H1 (cell line): ENCODE data around the gene MARK4. TPM values are rescaled to one million over a fixed set of nuclear protein-coding genes. Genes with fewer than 3 reads are reported as not detected.

Source experiments
- CTCF ChIA-PET: fragments of 300-600 bp; sonication (Branson Sonifier 250); formaldehyde crosslinking; loops from one replicate; lab custom pipeline; 2021; ENCODE audit not compliant: partially characterized antibody; lab: Charles Lee
- POLR2A ChIA-PET: fragments of 300-600 bp; sonication (Branson Sonifier 250); formaldehyde crosslinking; loops from one replicate; lab custom pipeline; 2021; ENCODE audit warnings: inconsistent platforms; ENCODE audit not compliant: partially characterized antibody; lab: Charles Lee
- DNase-seq, 2 experiments: peaks; one replicate each; pipeline versions ENCODE4 v3.0.0 to v3.0.0-alpha.2; 2010 to 2022; ENCODE audit warnings: low spot score in 2 of 2, low read depth in 1 of 2, mixed read lengths in 1 of 2
- FAIRE-seq: peaks from 2 replicates; lab custom pipeline; 2011; peaks lifted over from hg19 to GRCh38; lab: Jason Lieb, UNC
- H2AFZ ChIP-seq: 2 replicates; pipeline ENCODE4 v1.8.1; 2012; ENCODE audit warnings: low read length, inconsistent platforms
- H2AK5ac ChIP-seq: 2 replicates; pipeline ENCODE4 v1.6.1; 2013; ENCODE audit warnings: low read depth, low read length
- H2BK120ac ChIP-seq: replicated peaks from 2 replicates; pipeline ENCODE3; 2013; ENCODE audit warnings: low read depth, low read length, inconsistent platforms
- H2BK12ac ChIP-seq: 2 replicates; pipeline ENCODE4 v1.6.1; 2013; ENCODE audit warnings: low read depth, low read length
- H2BK15ac ChIP-seq: 2 replicates; pipeline ENCODE4 v1.6.1; 2013; ENCODE audit warnings: low read length
- H2BK20ac ChIP-seq: 2 replicates; pipeline ENCODE4 v1.6.1; 2013; ENCODE audit warnings: low read length
- H2BK5ac ChIP-seq: 2 replicates; pipeline ENCODE4 v1.6.1; 2013; ENCODE audit warnings: low read depth, low read length
- H3K14ac ChIP-seq: 2 replicates; pipeline ENCODE4 v1.6.1; 2013; ENCODE audit warnings: inconsistent platforms; ENCODE audit not compliant: insufficient read length
- H3K18ac ChIP-seq: 2 replicates; pipeline ENCODE4 v1.6.1; 2013; ENCODE audit warnings: low read length; ENCODE audit errors: extremely low read depth
- H3K23ac ChIP-seq: 2 replicates; pipeline ENCODE4 v1.6.1; 2013; ENCODE audit warnings: inconsistent platforms; ENCODE audit not compliant: insufficient read length
- H3K23me2 ChIP-seq: 2 replicates; pipeline ENCODE4 v1.6.1; 2013; ENCODE audit warnings: low read depth, low read length
- H3K27ac ChIP-seq: 2 replicates; pipeline ENCODE4 v1.6.1; 2011; ENCODE audit warnings: low read depth, low read length, inconsistent platforms
- H3K27me3 ChIP-seq, 4 experiments: replicated peaks in 1 of 4; 1 replicate in 1 of 4; 2 replicates in 3 of 4; pipeline versions ENCODE4 v1.6.1 to v1.8.1; 2011 to 2013; ENCODE audit warnings: low read length in 3 of 4, mild to moderate bottlenecking in 3 of 4, inconsistent platforms in 2 of 4, mixed read lengths in 2 of 4, moderate library complexity in 1 of 4; ENCODE audit not compliant: control insufficient read depth in 3 of 4, insufficient read depth in 3 of 4; ENCODE audit errors: extremely low read depth in 1 of 4
- H3K36me3 ChIP-seq, 4 experiments: 2 replicates each; pipeline versions ENCODE4 v1.6.1 to v1.8.1; 2011 to 2013; ENCODE audit warnings: mild to moderate bottlenecking in 4 of 4, low read length in 3 of 4, moderate library complexity in 2 of 4, control low read depth in 1 of 4, inconsistent platforms in 1 of 4; ENCODE audit not compliant: insufficient read depth in 4 of 4, control insufficient read depth in 2 of 4
- H3K4ac ChIP-seq: replicated peaks from 2 replicates; pipeline ENCODE3; 2013; ENCODE audit warnings: low read length, low read depth, mixed read lengths, inconsistent platforms; ENCODE audit not compliant: insufficient read length
- H3K4me1 ChIP-seq, 4 experiments: replicated peaks in 1 of 4; 1 replicate in 1 of 4; 2 replicates in 3 of 4; pipeline versions ENCODE4 v1.6.1 to v1.8.1; 2011 to 2013; ENCODE audit warnings: low read length in 3 of 4, inconsistent platforms in 2 of 4, mixed read lengths in 1 of 4; ENCODE audit not compliant: insufficient read depth in 4 of 4, control insufficient read depth in 3 of 4
- H3K4me2 ChIP-seq, 2 experiments: 2 replicates each; pipeline versions ENCODE4 v1.6.1 to v1.8.1; 2011 to 2013; ENCODE audit warnings: low read depth in 2 of 2, low read length in 2 of 2, control low read depth in 1 of 2, inconsistent platforms in 1 of 2, mild to moderate bottlenecking in 1 of 2; ENCODE audit not compliant: insufficient read depth in 1 of 2
- H3K4me3 ChIP-seq, 4 experiments: fragments of 200-600, 300-600 bp in 1 of 4; sonication (generic), shearing (Covaris generic), sonication (Bioruptor Twin) in 1 of 4; 2 replicates each; pipeline versions ENCODE4 v1.5.1 to v1.8.1; 2011 to 2016; ENCODE audit warnings: low read length in 4 of 4, low read depth in 3 of 4, control low read depth in 2 of 4, inconsistent platforms in 2 of 4, mild to moderate bottlenecking in 2 of 4, mixed read lengths in 1 of 4, moderate library complexity in 1 of 4; ENCODE audit not compliant: insufficient read depth in 2 of 4; ENCODE audit errors: extremely low read depth in 1 of 4
- H3K56ac ChIP-seq: replicated peaks from 2 replicates; pipeline ENCODE3; 2013; ENCODE audit warnings: low read depth, mild to moderate bottlenecking, mixed read lengths, low read length, inconsistent platforms; ENCODE audit not compliant: insufficient read length
- H3K79me1 ChIP-seq: 2 replicates; pipeline ENCODE4 v1.6.1; 2013; ENCODE audit warnings: low read depth, low read length, control low read depth
- H3K79me2 ChIP-seq, 2 experiments: 2 replicates each; pipeline versions ENCODE4 v1.6.1 to v1.8.1; 2012 to 2013; ENCODE audit warnings: low read length in 2 of 2, mild to moderate bottlenecking in 2 of 2, inconsistent platforms in 1 of 2; ENCODE audit not compliant: insufficient read depth in 2 of 2, control insufficient read depth in 1 of 2
- H3K9ac ChIP-seq, 4 experiments: replicated peaks in 1 of 4; 1 replicate in 1 of 4; 2 replicates in 3 of 4; pipeline versions ENCODE4 v1.6.1 to v1.8.1; 2011 to 2013; ENCODE audit warnings: low read depth in 3 of 4, low read length in 3 of 4, control low read depth in 2 of 4, mild to moderate bottlenecking in 2 of 4, moderate library complexity in 2 of 4, inconsistent platforms in 1 of 4; ENCODE audit errors: extremely low read depth in 1 of 4
- H3K9me3 ChIP-seq, 2 experiments: 2 replicates each; pipeline versions ENCODE4 v1.6.1 to v1.8.1; 2012 to 2013; ENCODE audit warnings: mild to moderate bottlenecking in 2 of 2, moderate library complexity in 2 of 2, control low read depth in 1 of 2, inconsistent platforms in 1 of 2, low read depth in 1 of 2, low read length in 1 of 2, mixed read lengths in 1 of 2; ENCODE audit not compliant: insufficient read depth in 2 of 2
- H4K20me1 ChIP-seq, 2 experiments: replicated peaks in 1 of 2; 2 replicates each; pipeline versions ENCODE3 to v1.8.1; 2011 to 2013; ENCODE audit warnings: inconsistent platforms in 2 of 2, low read length in 2 of 2, mild to moderate bottlenecking in 1 of 2; ENCODE audit not compliant: insufficient read depth in 2 of 2, control insufficient read depth in 1 of 2
- H4K5ac ChIP-seq: 2 replicates; pipeline ENCODE4 v1.6.1; 2013; ENCODE audit warnings: low read length, low read depth, mixed read lengths, inconsistent platforms; ENCODE audit not compliant: insufficient read length
- H4K8ac ChIP-seq: 2 replicates; pipeline ENCODE4 v1.8.0; 2013; ENCODE audit warnings: mild to moderate bottlenecking, moderate library complexity, low read length, inconsistent platforms; ENCODE audit not compliant: insufficient read depth; ENCODE audit errors: extremely low read depth
- H4K91ac ChIP-seq: replicated peaks from 2 replicates; pipeline ENCODE3; 2013; ENCODE audit warnings: low read length, mixed read lengths, inconsistent platforms; ENCODE audit not compliant: insufficient read length
- CHD1 ChIP-seq: IDR thresholded peaks from 2 replicates; pipeline ENCODE4 v1.6.1; 2012; ENCODE audit warnings: low read depth, low read length, improper control_type of control experiment
- CTCF ChIP-seq, 3 experiments: IDR thresholded peaks; 1 replicate in 2 of 3; 2 replicates in 1 of 3; pipeline versions ENCODE4 v1.5.1 to v1.6.1; 2011; ENCODE audit warnings: low read length in 3 of 3, mild to moderate bottlenecking in 3 of 3, inconsistent platforms in 2 of 3, low read depth in 1 of 3, moderate library complexity in 1 of 3; ENCODE audit not compliant: insufficient read depth in 1 of 3; ENCODE audit errors: control extremely low read depth in 1 of 3
- EP300 ChIP-seq, 2 experiments: IDR thresholded peaks; 1 replicate in 1 of 2; 2 replicates in 1 of 2; pipeline ENCODE4 v1.6.1; 2011 to 2012; ENCODE audit warnings: low read depth in 2 of 2, low read length in 2 of 2, mild to moderate bottlenecking in 2 of 2, borderline replicate concordance in 1 of 2, inconsistent platforms in 1 of 2, moderate library complexity in 1 of 2
- KDM1A ChIP-seq: fragments of 200-600, 300-600 bp; sonication (generic); IDR thresholded peaks from 2 replicates; pipeline ENCODE4 v1.7.1; 2016; ENCODE audit warnings: mild to moderate bottlenecking, low read length, borderline replicate concordance
- MAFK ChIP-seq: IDR thresholded peaks from 2 replicates; pipeline ENCODE4 v1.6.1; 2012; ENCODE audit warnings: low read depth, mild to moderate bottlenecking, improper control_type of control experiment, low read length
- POLR2AphosphoS5 ChIP-seq: IDR thresholded peaks from 2 replicates; pipeline ENCODE4 v1.6.1; 2011; ENCODE audit warnings: low read depth, low read length
- SP4 ChIP-seq: IDR thresholded peaks from 2 replicates; pipeline ENCODE4 v1.6.1; 2012; ENCODE audit warnings: low read length, inconsistent platforms
- TAF7 ChIP-seq: optimal IDR thresholded peaks from 2 replicates; pipeline ENCODE3; 2011; ENCODE audit warnings: low read depth, mild to moderate bottlenecking, inconsistent platforms, low read length, moderate library complexity, borderline replicate concordance
- WGBS, 2 experiments: shearing (Covaris generic) in 1 of 2; methylation state at CpG; one replicate each; pipeline versions ENCODE4 v1.1.6 to v1.1.7; 2013 to 2015; ENCODE audit warnings: low lambda C conversion rate in 2 of 2, mixed read lengths in 2 of 2, inconsistent platforms in 1 of 2, low coverage in 1 of 2, missing lambda C conversion rate in 1 of 2; ENCODE audit not compliant: insufficient replicate concordance in 2 of 2, insufficient coverage in 1 of 2, insufficient read length in 1 of 2; ENCODE audit errors: extremely low coverage in 1 of 2, missing lambda C conversion rate in 1 of 2; 5-methylcytosine and 5-hydroxymethylcytosine counted together
- polyA plus RNA-seq, 7 experiments: library from polyadenylated mRNA; depleted of rRNA in 3 of 7; stranded (reverse) in 5 of 7; unstranded in 2 of 7; fragments of >200 nt in 5 of 7; fragments of 200-250 nt in 2 of 7; gene quantifications; 1 replicate in 5 of 7; 2 replicates in 1 of 7; 4 replicates in 1 of 7; pipeline versions ENCODE4 v1.2.1 to v1.2.3, GENCODE V29; 2011 to 2013; ENCODE audit warnings: missing spikeins in 2 of 7, mixed read lengths in 2 of 7
- total RNA-seq: library from RNA; stranded (reverse); fragmentation: NEBNext Ultra II Directional; extraction: Animal tissue kit (Norgen Biotek cat#: 25700); gene quantifications from 2 replicates; pipeline ENCODE4 v1.2.1, GENCODE V29; 2021

Gene MARK4
- total and polyA plus RNA-seq, 2 of the 8 experiments (the other 6 are each of a cell fraction or from before 2014, with no cell fraction given), result 12.3 to 49.8 TPM

DNA sequence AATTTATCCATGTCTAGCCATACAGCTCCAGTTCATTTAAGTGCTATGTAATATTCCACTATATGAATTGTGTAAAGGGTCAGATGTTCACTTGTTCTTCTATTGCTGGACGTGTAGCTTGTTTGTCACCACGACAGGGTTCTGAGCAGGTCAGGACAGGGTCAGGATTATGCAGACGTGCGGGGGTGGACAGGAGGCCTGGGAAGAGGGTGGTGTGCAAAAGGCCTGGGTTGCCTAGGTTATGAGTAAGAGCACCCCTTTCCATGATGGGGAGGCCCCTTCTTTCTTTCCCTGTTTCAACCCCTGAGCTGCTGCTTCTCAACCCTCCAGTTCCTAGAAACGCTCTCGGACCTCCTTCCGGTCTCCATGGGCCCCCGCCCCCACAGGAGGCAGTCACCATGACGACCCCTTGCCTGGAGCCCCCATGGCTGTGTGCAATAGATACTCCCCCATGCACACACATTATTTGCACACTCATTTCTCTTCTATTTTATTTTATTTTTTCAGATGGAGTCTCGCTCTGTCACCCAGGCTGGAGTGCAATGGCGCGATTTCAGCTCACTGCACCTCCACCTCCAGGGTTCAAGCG, 7.8 kb upstream of the MARK4 start:
- H3K4me2 ChIP-seq, result no peak overlapping the region
- H3K9ac ChIP-seq, result no peak overlapping the region
- H2BK15ac ChIP-seq, result no peak overlapping the region
- H3K23ac ChIP-seq, result no peak overlapping the region
- H3K79me1 ChIP-seq, result no peaks in the 10 kb centered on the region
- DNase-seq, result no peak
- no peak overlapping the region for H2AFZ ChIP-seq
- no peak overlapping the region for H3K4me3 ChIP-seq
- no peaks in the 10 kb centered on the region; the same call in 1 of the 2 replicates for H3K23me2 ChIP-seq
- H3K79me2 ChIP-seq, result no peaks in the 10 kb centered on the region
- ChIA-PET POLR2A (interaction anchor here (0.8 to 1.4 kb wide), 2 partner anchors 23 to 147 kb away, joined by 3 read pairs; no protein-coding TSS in a partner anchor), CTCF (interaction anchor here (1.2 to 10.1 kb wide), 3 partner anchors 12 to 40 kb away, joined by 3 to 106 read pairs (median 4); no protein-coding TSS in a partner anchor)
- FAIRE-seq, result no peak
- H2BK120ac ChIP-seq, result no peak overlapping the region
- WGBS, 2 experiments, result 83% methylated on average over 13 of the region's 13 CpGs; no CpG with 5 or more reads in 1 of the 2 experiments
- no peak overlapping the region for H2BK5ac ChIP-seq
- H4K20me1 ChIP-seq, result no peaks in the 10 kb centered on the region
- no peaks in the 10 kb centered on the region for H3K36me3 ChIP-seq
- H3K4me1 ChIP-seq, result peaks cover 0 to 2% (median 0%) of the 10 kb centered on the region in 4 experiments; a peak in 2 of 7 replicates
- H3K27ac ChIP-seq, result no peak overlapping the region
- no peak overlapping the region for H4K8ac ChIP-seq
- no peak for TF ChIP-seq KDM1A
- no peak for TF ChIP-seq SP4
- TF ChIP-seq CHD1, result no peak
- TF ChIP-seq TAF7, result no peak
- TF ChIP-seq EP300 (IDR thresholded peaks at IDR 0.05; ENCODE audit: borderline replicate concordance in 1 of 2, low read depth in 2 of 2, low read length in 2 of 2), result no peak
- no peak for TF ChIP-seq MAFK
- no peak for TF ChIP-seq POLR2AphosphoS5
- no peak for TF ChIP-seq CTCF (IDR thresholded peaks at IDR 0.05; ENCODE audit: control extremely low read depth in 1 of 3, insufficient read depth in 1 of 3, low read depth in 1 of 3, low read length in 3 of 3)
- H3K9me3 ChIP-seq, result no peaks in the 10 kb centered on the region
- no peak overlapping the region for H3K18ac ChIP-seq
- H3K27me3 ChIP-seq, result peaks cover 0 to 3% (median 0%) of the 10 kb centered on the region in 4 experiments; a peak in 3 of 7 replicates
- no peak overlapping the region for H3K56ac ChIP-seq
- no peak overlapping the region for H2BK20ac ChIP-seq
- H3K4ac ChIP-seq, result no peak overlapping the region
- H4K5ac ChIP-seq, result no peak overlapping the region
- H2AK5ac ChIP-seq, result no peak overlapping the region
- H4K91ac ChIP-seq, result no peak overlapping the region
- no peak overlapping the region for H3K14ac ChIP-seq
- no peak overlapping the region for H2BK12ac ChIP-seq
